Measurements from ENCODE around the gene LRRC26.

The LRRC26 gene

GRCh38 chr9:137166380-137167229 is 3.2 kb downstream of the LRRC26 start:
- DNase-seq (ENCODE audit: low read depth) = no peak

GRCh38 chr9:137165250-137165836 is 4.5 kb downstream of the LRRC26 start:
- no peak overlapping the region for H3K4me3 ChIP-seq (ENCODE audit: low read depth, low read length)
- TF ChIP-seq CTCF (IDR thresholded peaks at IDR 0.05; ENCODE audit: control insufficient read depth, extremely low read depth, insufficient read depth) = no peak
- DNase-seq (ENCODE audit: low read depth) = no peak

More at GRCh38 chr9:137166380-137167229, 3.2 kb downstream of the LRRC26 start:
- no peak for TF ChIP-seq CTCF (IDR thresholded peaks at IDR 0.05; ENCODE audit: control insufficient read depth, extremely low read depth, insufficient read depth)
- no peak overlapping the region for H3K4me3 ChIP-seq (ENCODE audit: low read depth, low read length)

- H3K4me3 ChIP-seq (ENCODE audit: low read depth, low read length) = no peak overlapping the region
- DNase-seq (ENCODE audit: low read depth) = no peak
- no peak for TF ChIP-seq CTCF (IDR thresholded peaks at IDR 0.05; ENCODE audit: control insufficient read depth, extremely low read depth, insufficient read depth)
Measured at GRCh38 chr9:137164370-137165249, 5.2 kb downstream of the LRRC26 start.

- H3K4me3 ChIP-seq (ENCODE audit: low read depth, low read length) = no peak overlapping the region
- no peak for DNase-seq (ENCODE audit: low read depth)
- TF ChIP-seq CTCF (IDR thresholded peaks at IDR 0.05; ENCODE audit: control insufficient read depth, extremely low read depth, insufficient read depth) = no peak
Measured at GRCh38 chr9:137163805-137164204, 6.0 kb downstream of the LRRC26 start.

GRCh38 chr9:137163365-137163715 is 6.5 kb downstream of the LRRC26 start:
- no peak overlapping the region for H3K4me3 ChIP-seq (ENCODE audit: low read depth, low read length)
- no peak for TF ChIP-seq CTCF (IDR thresholded peaks at IDR 0.05; ENCODE audit: control insufficient read depth, extremely low read depth, insufficient read depth)
- no peak for DNase-seq (ENCODE audit: low read depth)

- DNase-seq (ENCODE audit: low read depth) = no peak
- H3K4me3 ChIP-seq (ENCODE audit: low read depth, low read length) = no peak overlapping the region
- TF ChIP-seq CTCF (IDR thresholded peaks at IDR 0.05; ENCODE audit: control insufficient read depth, extremely low read depth, insufficient read depth) = no peak
Measured at GRCh38 chr9:137162505-137163364, 7.1 kb downstream of the LRRC26 start.

Data from LNCaP clone FGC (cell line).